ENCODE data around the gene SAMD11.

The SAMD11 gene

DNA sequence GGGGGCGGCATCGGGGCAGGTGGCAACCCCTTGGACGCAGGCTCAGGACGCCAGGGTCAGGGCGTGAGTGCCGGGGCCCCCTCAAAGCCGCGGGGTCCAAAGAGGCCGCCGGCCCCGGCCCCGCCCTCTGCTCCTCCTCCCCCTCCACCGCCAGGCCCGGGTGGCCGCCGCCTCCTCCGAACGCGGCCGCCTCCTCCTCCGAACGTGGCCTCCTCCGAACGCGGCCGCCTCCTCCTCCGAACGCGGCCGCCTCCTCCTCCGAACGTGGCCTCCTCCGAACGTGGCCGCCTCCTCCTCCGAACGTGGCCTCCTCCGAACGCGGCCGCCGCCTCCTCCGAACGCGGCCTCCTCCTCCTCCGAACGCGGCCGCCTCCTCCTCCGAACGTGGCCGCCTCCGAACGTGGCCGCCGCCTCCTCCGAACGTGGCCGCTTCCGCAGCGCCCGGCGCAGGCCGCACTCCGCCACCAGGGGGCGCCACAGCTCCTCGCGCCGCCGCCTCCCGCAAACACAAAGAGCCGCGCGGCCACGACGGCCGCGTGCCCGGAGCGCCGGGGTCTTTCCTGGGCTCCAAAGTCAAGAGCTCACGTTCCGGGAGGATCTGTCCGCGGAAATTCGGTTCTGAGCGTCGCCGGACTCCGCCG is 19.3 kb upstream of the SAMD11 start:
- peak; percentile 87 for DNase-seq (ENCODE audit: low read depth)

- DNase-seq (ENCODE audit: low read depth), result peak; percentile 58
Observed at GRCh38 chr1:905071-905749, 18.5 kb upstream of the SAMD11 start.

DNA sequence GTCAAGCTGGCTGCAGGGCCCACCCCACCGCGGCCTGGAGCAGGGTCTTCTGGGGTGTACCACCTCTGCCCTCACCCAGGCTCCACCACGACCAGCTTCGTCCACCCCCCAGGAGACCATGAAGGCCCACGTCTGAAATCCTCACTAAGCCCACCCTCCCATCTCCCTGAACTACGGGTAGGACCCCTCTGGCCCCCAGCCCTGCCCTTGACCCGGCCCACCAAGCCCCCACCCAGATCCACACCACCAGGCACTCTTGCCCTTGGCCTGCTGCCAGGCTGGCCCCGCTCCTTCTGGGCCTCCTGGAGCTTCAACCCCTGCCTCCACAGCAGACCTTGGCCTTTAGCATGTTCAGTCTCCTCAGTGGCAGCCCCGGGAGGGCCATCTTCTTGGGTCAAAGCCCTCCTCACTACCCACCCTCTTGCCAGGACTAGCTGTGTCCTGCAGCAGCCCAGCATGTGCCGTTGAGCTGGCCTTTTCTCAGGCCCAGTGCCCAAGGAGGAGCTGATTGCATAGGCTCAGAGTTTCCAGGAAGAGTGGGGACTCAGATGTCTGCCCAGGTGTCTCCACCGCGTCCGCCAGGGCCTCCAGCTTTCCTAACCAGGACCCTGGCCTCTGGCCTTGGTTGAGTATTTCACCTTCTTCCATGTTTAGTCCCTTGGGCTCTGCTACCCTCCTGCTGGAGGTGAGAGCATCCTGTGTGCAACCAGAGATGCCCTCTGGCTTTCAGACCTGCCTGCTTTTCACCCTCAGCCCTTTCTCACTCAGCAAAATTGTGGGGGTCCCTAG is 17.7 kb upstream of the SAMD11 start:
- no peak for DNase-seq (ENCODE audit: low read depth)

DNA sequence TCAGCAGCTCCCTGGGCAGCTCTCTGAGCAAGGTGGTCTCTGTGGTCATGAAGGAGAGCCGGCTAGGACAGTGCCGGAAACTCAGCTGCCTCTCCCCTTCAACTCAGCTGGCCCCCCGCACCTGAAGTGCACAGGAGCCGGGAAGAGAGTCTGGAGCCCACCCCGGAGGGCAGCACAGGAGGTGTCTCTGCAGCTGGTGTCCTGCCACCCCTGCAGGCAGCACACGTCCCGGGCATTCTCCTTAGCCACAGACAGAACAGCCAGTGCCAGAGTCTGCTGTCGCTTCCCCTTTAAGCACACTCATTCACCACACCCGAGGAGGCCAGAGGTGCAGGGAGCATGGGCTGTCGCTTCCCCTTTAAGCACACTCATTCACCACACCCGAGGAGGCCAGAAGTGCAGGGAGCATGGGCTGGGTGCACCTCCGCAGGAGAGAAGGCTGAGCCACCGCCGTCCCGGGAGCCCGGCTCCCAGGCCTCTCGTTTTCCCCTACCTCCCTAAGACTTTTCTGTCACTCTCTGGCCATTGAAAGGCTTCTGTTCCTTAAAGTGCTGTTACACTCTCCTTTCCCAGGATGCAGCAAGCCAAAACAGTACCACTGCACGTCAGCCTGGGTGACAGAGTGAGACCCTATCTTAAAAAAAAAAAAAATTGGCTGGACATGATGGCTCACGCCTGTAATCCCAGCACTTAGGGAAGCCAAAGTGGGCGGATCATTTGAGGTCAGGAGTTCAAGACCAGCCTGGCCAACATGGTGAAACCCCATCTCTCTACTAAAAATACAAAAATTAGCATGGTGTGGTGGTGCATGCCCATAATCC is 16.9 kb upstream of the SAMD11 start:
- DNase-seq (ENCODE audit: low read depth), result peak; percentile 70

- no peak for DNase-seq (ENCODE audit: low read depth)
Observed at GRCh38 chr1:907611-908451, 15.9 kb upstream of the SAMD11 start.

- no peak for DNase-seq (ENCODE audit: low read depth)
Observed at GRCh38 chr1:908661-909060, 15.1 kb upstream of the SAMD11 start.

GRCh38 chr1:909861-910310 is 13.8 kb upstream of the SAMD11 start:
- peak; percentile 16 for DNase-seq (ENCODE audit: low read depth)

DNA sequence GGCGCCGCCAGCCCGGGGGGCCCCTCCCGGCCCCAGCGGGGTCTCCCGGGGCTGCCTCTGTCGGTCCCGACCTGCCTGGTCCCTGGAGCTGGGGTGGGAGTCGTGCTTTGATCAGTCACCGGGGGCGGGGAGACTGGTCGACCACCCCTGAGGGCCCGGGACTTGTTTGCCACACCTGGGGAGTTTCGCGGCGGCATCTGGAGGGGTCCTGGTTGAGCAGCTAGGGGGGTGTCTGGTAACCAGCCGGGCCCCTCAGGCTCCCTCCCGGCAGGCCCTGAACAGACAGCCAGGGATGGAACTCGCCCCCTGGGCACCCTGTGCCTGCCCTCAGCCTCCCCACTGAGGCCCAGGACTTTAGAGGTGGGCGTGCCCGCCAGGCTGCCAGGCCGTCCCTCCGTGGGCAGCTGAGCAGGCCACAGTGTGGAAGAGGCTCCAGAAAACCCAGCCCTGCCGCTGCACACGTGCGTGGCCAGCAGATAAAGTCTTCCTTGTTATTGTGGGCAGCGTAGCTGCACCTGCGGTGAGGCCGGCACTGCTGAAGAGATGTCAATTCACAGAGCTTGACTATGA is 13.3 kb upstream of the SAMD11 start:
- DNase-seq (ENCODE audit: low read depth), result no peak

DNA sequence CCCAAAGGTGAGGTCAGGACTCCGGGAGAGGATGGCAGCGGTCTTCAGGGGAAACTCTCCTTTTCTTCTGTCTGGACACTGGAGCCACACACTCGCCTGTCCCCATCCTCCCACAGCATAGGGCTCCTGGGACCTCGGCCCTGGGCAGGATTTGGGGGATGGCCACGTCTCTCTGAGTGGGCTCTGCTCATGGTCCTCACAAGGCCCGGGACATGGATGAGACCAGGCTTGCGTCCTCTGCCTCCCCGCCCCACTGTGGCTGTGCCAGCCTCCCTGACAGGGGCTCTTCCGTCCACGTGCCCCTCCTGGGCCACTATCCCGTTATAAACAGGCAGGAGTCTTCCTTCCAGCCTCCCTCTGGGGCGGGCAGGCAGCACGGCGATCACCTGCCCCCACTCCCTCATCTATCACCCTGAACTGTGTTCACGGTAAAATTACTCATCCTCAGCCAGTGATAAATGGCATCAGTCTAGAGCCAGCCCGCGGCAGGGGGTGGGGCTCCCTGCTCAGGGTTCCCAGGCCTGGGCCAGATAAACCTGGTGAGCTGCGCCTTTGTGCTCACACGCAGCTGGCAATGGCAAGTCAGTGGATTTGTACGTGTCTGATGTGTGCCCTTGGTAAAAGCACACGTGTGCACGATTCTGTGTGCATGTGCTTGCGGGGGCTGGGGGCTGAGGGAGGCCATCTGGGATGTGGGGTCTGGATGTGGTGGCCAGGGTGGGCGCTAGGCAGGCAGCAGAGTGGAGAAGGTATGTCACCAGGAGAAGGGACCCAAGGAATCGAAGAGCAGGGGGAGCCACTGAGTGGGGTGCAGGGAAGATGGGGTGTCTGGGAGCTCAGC is 12.6 kb upstream of the SAMD11 start:
- peak; percentile 66 for DNase-seq (ENCODE audit: low read depth)

GRCh38 chr1:911875-912739 is 11.6 kb upstream of the SAMD11 start:
- DNase-seq (ENCODE audit: low read depth), result no peak

DNA sequence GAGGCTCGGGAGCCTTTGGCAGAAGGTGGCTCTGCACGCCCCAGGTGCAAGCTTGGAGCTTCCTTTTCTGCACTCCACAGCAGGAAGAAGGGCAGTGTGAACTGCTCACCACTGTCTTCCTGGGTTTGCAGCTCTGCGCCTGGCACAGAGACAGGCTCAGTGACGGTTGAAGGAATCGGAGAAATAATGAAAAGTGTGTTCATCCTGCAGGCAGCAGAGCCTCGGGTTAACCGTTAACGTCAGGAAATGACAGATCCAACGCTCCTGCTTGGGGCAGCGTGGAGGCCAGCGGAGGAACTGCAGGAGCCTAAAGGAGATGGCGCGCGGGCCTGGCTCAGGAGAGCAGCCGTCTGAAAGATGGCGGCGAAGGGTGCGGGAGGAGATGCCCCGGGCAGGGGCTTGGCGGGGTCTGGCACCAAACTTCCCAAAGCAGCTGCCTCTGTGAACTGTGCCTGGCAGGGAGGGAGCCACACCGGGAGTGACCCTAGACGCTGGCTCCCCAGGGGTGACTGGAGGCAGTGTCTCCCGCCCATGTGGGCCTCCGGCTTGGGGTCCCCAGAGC is 10.9 kb upstream of the SAMD11 start:
- DNase-seq (ENCODE audit: low read depth), result peak; percentile 29

- no peak for DNase-seq (ENCODE audit: low read depth)
Observed at GRCh38 chr1:913491-914130, 10.1 kb upstream of the SAMD11 start.

GRCh38 chr1:914131-914890 is 9.4 kb upstream of the SAMD11 start:
- DNase-seq (ENCODE audit: low read depth), result no peak

GRCh38 chr1:914891-915280 is 8.8 kb upstream of the SAMD11 start:
- no peak for DNase-seq (ENCODE audit: low read depth)

- no peak for DNase-seq (ENCODE audit: low read depth)
Observed at GRCh38 chr1:915295-916172, 8.2 kb upstream of the SAMD11 start.

Measured in EH (cell line).